ENCODE data around the gene MUC5AC. TPM values are rescaled to one million over a fixed set of nuclear protein-coding genes. Genes with fewer than 3 reads are reported as not detected.

Gene MUC5AC
- polyA plus RNA-seq, 1 donor from 2014 or later: not detected

DNA sequence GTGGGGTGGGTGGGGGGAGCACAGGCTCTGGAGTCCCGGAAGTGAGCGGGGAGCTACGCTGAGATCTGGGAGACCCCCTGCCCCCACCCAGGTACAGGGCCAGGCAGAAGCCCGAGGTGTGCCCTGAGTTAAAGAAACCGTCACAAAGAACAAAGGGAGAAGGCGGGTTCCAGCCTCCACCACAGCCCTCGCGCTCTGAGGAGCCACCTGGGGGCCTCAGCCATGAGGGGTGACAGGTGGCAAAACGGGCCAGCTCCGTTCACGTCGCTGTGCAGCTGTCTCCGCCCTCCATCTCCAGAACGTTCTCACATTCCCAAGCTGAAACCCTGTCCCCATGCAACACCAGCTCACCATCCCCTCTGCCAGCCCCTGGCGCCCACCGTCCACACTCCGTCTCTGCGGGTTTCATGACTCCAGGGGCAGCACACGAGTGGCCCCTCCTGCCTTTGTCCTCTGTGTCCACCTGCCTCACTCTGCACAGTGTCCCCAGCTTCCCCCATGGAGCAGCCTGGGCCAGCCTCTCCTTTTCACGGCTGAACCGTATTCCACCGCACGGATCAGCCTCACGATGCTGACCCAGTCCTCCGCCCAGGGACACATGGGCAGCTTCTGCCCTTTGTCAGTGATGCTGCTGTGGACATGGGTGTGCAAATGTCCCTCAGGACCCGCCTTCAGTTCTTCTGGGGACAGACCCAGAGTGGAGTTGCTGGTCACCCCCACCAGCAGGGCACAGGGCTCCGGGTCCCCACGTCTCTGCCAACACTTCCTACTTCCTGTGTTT, 63.4 kb downstream of the MUC5AC start:
- no peak overlapping the region for H3K27ac Mint-ChIP-seq
- peaks cover 12% of the 10 kb centered on the region for H3K27me3 Mint-ChIP-seq
- no peak overlapping the region for H3K4me3 Mint-ChIP-seq
- no peaks in the 10 kb centered on the region for H3K36me3 Mint-ChIP-seq
- peaks cover 0 to 2% (median 0%) of the 10 kb centered on the region in 3 donors for H3K9me3 Mint-ChIP-seq
- H3K4me1 Mint-ChIP-seq: no peaks in the 10 kb centered on the region

DNA sequence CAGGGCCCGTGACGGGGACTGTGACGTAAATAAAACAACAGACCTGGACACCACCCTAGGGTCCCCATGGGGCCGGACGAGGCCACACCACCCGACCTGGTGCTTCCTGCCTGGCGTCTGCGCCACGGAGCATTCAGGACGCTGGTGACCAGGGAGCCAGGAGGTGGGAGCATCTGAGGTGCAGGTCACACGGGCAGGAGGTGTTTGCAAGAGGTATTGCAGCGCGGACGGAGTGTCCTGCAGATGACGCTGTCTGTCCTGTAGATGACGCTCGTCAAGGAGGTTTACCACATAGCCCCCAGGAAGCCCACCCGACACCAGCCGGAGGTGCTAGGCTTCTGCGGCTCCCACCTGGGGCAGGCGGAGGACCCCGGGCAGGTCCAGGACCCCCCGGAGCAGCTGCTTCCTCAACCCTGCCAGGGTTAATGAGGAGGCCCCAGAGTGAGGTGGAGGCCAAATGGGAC, 64.1 kb downstream of the MUC5AC start:
- Mint-ChIP-seq H3K9me3 (peaks cover 0 to 2% (median 0%) of the 10 kb centered on the region in 3 donors), H3K4me1 (no peaks in the 10 kb centered on the region), H3K27me3 (peaks cover 12% of the 10 kb centered on the region), H3K36me3 (no peaks in the 10 kb centered on the region), H3K4me3 (no peak overlapping the region), H3K27ac (no peak overlapping the region)

DNA sequence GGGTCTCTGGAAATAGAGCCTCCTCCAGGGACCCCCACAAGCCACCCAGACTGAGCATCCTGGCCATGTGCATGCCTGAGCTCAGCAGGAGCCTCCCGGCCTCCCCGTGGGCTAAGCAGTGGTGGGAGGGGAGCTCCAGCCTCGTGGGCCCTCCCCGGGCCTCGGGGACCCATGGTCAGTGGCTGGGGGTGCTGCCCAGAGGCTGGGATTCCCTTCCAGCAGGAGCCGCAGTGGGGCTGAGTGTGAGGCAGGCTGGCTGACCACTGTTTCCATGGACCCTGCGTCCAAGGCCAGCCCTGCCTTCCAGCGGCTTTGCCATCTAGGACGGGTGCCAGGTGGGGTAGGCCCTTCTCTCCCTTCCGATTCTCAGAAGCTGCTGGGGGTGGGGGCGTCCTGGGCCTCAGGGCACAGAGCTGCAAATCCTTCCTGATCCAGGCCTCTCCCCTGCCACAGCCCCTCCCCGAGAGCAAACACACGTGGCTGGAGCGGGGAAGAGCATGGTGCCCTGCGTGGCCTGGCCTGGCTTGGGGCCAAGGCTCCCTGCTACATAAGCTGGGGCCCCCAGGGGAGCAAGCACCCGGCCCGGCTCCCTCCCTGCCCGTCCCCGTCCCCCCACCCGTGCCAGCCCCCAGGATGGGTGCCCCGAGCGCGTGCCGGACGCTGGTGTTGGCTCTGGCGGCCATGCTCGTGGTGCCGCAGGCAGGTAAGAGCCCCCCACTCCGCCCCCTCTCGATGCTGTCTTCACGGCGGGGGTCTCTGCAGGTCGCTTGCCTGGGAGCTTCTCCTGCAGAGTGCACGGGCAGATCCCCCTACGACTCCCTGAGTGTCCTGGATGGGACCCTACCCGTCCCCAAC, 65.0 kb downstream of the MUC5AC start, which contains the start of gene MUC5B:
Gene MUC5B (plus strand): TSS at position 576 of the 855 bp plus-strand sequence. CDS start 58 bp downstream, at position 634.
- no peak within 1 kb of the TSS for H3K4me3 Mint-ChIP-seq
- H3K27ac Mint-ChIP-seq: no peak within 1 kb of the TSS
- peaks cover 0 to 2% (median 0%) of the 10 kb centered on the region in 3 donors for H3K9me3 Mint-ChIP-seq
- no peaks in the 10 kb centered on the region for H3K4me1 Mint-ChIP-seq
- no peaks in the 10 kb centered on the region for H3K36me3 Mint-ChIP-seq
- peaks cover 11% of the 10 kb centered on the region for H3K27me3 Mint-ChIP-seq

DNA sequence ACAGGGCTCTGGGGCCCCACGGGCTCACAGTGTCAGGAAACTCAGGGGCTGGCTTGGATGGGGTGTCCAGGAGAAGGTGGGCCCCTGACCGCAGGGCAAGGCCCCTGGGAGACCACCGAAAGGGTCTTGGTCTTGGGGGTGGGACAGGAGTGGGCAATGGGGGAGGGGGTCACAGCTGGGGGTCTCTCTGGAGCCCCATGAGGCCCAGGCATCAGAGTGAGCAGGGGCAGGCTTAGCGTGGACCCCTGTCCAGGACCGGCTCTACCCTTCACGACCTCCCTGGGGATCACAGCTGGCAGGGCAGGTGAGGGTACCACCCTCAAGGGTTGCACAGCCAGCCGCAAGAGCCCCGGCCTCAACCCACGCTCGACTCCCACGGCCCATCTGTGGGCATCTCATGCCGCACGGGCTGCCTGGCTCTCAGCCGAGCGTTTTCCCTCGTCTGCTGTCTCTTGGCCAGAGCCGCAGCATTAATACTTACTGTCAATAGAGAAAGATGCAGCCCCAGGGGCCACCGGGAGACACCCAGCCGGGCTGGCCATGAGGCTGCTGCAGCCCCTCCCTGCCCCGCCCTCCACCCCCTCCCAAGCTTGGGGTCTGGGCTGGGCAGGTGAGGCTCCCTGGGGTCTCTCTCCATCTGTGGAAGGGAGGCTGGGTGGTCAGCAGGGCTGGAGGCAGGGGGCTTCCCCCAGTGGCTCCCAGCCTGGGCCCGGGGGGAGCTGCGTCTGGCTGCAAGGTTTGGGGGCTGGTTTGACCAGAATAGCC, 65.8 kb downstream of the MUC5AC start:
- Mint-ChIP-seq H3K27me3 (peaks cover 11% of the 10 kb centered on the region), H3K9me3 (no peaks in the 10 kb centered on the region), H3K36me3 (no peaks in the 10 kb centered on the region), H3K27ac (no peak overlapping the region), H3K4me3 (no peak overlapping the region), H3K4me1 (no peaks in the 10 kb centered on the region)

DNA sequence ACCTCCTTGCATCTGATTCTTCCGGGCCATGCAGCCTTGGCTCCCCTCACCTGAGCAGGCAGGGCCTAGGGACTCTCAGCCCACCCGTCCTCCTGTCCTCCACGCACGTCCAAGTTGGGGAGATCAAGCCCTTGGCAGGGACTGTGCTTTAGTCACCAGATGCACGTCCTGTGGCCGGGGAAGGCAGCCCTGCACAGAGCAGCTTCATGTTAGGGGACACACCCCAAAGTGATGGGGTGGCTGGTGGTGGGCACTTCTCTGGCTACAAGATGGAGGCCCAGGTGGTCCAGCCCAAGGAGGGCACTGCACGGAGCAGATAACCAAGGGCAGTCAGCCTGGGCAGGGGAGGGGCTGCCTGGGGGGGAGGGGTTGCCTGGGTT, 66.3 kb downstream of the MUC5AC start:
- Mint-ChIP-seq H3K36me3 (no peaks in the 10 kb centered on the region), H3K27me3 (peaks cover 11% of the 10 kb centered on the region), H3K9me3 (no peaks in the 10 kb centered on the region), H3K27ac (no peak overlapping the region), H3K4me3 (no peak overlapping the region), H3K4me1 (no peaks in the 10 kb centered on the region)

DNA sequence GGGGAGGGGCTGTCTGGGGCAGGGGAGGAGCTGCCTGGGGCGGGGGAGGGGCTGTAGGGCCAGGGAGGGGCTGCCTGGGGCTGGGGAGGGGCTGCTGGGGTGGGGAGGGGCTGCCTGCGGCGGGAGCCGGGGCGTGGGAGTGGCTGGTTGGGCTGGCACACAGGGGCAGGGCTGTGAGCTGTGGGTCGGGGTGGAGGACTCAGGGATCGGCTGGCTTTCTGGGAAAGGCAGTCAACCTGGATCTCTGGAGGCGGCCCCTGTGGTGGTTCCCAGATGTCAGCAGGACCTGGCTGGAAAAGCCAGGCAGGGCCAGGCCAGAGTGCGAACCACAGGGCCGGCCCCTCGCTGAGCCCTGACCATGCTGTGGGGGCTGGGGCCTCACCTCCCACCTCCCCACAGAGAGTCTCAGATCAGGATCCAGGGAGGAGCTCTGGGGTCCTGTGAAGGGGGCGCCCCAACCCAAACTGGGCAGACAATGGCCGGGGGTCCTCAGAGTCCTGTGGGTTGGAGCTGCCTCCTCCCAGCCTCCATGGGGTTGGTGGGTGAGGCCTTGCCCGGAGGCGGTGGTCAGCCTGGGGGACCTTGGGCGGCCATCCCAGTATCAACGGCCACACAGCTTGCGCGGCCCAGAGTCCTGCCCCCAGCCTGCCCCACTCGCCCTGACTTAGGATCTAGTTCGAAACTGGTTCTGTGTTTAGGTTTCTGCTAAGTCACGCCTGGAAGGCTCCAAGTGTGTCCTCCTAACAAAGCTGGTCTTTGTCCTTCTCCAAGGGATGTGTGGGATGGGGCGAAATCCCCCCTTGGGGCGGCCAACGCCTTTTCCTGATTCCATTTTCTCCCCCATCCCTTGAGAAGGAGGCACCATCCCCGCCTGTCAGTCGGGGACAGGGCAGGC, 67.0 kb downstream of the MUC5AC start:
- H3K4me1 Mint-ChIP-seq: no peaks in the 10 kb centered on the region
- no peaks in the 10 kb centered on the region for H3K36me3 Mint-ChIP-seq
- H3K9me3 Mint-ChIP-seq: no peaks in the 10 kb centered on the region
- H3K27ac Mint-ChIP-seq: no peak overlapping the region
- no peak overlapping the region for H3K4me3 Mint-ChIP-seq
- peaks cover 11% of the 10 kb centered on the region for H3K27me3 Mint-ChIP-seq

DNA sequence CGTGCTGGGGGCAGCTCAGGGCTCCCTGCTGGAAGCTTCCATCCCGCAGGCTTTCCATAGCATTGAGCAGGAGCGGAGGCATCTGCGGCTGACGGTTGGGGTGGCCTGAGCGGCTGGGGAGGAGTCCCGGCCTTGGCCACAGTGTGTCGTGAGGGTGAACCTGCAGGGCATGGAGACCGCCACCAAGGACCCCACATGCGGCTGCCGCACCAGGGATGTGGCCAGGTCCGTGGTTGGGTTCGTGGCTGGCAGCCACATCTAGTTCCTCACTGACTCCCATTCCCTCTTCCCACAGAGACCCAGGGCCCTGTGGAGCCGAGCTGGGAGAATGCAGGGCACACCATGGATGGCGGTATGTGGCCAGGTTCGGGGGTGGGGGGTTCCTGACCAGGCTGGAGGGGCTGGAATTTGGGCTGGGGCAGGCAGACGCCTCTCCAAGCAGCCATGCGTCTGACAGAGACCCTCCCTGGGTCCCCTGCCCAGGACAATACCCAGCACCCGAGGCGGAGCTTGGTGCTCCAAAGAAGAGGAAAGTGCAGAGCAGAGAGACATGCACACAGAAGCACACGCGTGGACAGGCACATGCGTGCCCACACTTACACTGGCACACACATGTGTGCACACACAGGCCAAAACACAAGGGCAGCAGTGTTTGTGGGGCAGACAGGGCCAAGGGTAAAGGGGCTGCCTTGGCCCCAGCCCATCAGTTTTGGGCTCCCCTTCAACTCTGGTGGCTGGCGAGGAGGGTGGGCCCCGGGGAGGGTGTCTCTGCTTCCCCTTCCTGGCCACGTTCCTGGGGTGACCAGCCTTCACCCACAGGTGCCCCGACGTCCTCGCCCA, 67.9 kb downstream of the MUC5AC start:
- H3K9me3 Mint-ChIP-seq: no peaks in the 10 kb centered on the region
- no peaks in the 10 kb centered on the region for H3K4me1 Mint-ChIP-seq
- peaks cover 11% of the 10 kb centered on the region for H3K27me3 Mint-ChIP-seq
- no peaks in the 10 kb centered on the region for H3K36me3 Mint-ChIP-seq
- H3K4me3 Mint-ChIP-seq: no peak overlapping the region
- no peak overlapping the region for H3K27ac Mint-ChIP-seq

DNA sequence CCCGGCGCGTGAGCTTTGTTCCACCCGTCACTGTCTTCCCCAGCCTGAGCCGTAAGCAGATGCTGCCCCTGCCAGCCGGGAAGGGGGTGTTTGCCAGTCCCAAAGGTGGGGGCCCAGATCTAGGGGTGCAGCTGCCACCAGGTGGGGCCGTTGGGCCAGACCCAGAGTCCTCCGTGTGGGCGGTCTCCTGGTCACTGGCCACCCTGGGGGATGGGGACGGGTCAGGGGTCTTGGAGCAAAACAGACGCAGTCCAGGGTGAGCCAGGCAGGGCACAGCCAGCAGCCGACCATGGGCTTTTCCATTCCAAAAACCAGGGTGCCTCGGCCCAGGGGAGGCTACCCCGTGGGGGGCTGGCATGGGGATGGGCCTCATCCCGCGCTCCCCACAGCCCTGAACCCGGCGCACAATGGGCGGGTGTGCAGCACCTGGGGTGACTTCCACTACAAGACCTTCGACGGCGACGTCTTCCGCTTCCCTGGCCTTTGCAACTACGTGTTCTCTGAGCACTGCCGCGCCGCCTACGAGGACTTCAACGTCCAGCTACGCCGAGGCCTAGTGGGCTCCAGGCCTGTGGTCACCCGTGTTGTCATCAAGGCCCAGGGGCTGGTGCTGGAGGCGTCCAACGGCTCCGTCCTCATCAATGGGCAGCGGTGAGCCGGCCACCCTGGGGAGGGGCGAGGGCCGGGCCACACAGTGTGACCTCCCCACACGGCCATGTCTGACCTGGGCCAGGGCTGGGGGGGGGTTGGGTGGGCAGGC, 68.7 kb downstream of the MUC5AC start:
- Mint-ChIP-seq H3K27me3 (peaks cover 8% of the 10 kb centered on the region), H3K27ac (peak overlapping the region in 1 of 3 donors; percentile 74), H3K36me3 (no peaks in the 10 kb centered on the region), H3K9me3 (no peaks in the 10 kb centered on the region), H3K4me1 (peaks cover 0 to 1% (median 0%) of the 10 kb centered on the region in 3 donors), H3K4me3 (no peak overlapping the region)

DNA sequence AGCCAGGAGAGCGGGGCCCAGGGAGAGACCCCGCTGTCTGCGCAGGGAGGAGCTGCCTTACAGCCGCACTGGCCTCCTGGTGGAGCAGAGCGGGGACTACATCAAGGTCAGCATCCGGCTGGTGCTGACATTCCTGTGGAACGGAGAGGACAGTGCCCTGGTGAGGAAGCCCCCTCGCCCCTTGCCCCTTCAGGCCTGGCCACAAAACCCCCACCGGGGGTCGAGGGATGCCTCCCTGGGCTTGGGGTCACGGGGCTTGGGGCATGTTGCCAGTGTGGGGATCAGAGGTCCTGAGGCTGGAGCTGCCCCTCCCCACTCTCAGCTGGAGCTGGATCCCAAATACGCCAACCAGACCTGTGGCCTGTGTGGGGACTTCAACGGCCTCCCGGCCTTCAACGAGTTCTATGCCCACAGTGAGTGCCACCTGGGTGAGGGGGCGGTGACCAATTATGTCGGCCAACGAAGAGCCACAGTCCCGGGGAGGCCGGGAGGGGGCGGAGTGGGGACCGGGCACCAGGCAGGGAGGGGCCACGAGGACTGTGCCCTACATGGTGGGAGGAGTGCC, 69.3 kb downstream of the MUC5AC start:
- Mint-ChIP-seq H3K36me3 (no peaks in the 10 kb centered on the region), H3K27me3 (peaks cover 2% of the 10 kb centered on the region), H3K27ac (peak overlapping the region in 1 of 3 donors; percentile 74), H3K4me1 (peaks cover 0 to 1% (median 0%) of the 10 kb centered on the region in 3 donors), H3K9me3 (no peaks in the 10 kb centered on the region), H3K4me3 (no peak overlapping the region)

DNA sequence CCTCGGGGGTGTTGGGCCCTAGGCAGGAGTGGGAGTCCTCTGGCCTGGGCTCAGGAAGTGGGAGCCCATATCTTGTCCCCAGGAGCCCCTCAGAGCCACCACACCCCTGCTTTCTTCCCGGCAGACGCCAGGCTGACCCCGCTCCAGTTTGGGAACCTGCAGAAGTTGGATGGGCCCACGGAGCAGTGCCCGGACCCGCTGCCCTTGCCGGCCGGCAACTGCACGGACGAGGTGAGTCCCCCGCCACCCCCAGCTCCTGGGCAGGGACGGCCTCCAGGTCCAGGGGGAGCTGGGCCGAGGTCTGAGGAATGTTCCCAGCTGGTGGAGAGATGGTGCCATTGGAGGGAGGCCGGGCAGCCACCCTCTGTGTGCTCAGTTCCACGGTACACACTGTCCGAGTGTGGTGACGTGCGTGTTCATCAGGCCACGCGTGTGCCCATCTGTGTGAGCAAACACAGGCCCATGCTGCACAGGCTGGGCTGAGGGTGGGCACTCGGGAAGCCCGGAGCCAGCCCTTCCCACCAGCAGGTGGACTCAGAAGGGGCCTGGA, 69.9 kb downstream of the MUC5AC start:
- peaks cover 2% of the 10 kb centered on the region for H3K27me3 Mint-ChIP-seq
- H3K9me3 Mint-ChIP-seq: no peaks in the 10 kb centered on the region
- peaks cover 0 to 1% (median 0%) of the 10 kb centered on the region in 3 donors for H3K4me1 Mint-ChIP-seq
- H3K4me3 Mint-ChIP-seq: no peak overlapping the region
- no peaks in the 10 kb centered on the region for H3K36me3 Mint-ChIP-seq
- H3K27ac Mint-ChIP-seq: no peak overlapping the region

DNA sequence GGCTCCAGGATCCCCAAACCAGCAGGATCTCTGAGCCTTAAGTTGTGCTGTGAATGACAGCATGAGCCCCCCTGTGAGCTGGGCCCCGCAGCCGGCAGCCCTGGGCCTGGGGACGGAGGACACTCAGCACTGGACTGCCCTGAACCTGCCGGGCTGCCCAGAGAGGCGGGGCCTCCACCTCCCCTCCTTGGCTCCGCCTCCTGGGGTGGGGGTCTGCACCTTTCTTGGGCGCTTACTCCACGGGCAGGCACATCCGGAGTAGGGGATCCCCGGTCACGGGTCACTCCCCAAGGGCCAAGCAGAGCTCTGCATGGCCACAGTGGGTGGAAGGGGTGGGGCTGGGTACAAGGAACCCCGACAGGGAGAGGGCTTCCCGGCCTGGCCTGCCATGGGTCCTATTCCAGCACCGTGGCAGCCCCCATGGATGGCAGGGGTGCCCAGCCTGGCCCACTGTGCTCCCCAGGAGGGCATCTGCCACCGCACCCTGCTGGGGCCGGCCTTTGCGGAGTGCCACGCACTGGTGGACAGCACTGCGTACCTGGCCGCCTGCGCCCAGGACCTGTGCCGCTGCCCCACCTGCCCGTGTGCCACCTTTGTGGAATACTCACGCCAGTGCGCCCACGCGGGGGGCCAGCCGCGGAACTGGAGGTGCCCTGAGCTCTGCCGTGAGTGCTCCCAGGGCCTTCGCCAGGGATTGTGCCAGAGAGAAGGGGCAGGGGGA, 70.5 kb downstream of the MUC5AC start:
- Mint-ChIP-seq H3K4me3 (no peak overlapping the region), H3K36me3 (no peaks in the 10 kb centered on the region), H3K27ac (no peak overlapping the region), H3K9me3 (no peaks in the 10 kb centered on the region), H3K27me3 (peaks cover 2% of the 10 kb centered on the region), H3K4me1 (peaks cover 0 to 1% (median 0%) of the 10 kb centered on the region in 3 donors)

DNA sequence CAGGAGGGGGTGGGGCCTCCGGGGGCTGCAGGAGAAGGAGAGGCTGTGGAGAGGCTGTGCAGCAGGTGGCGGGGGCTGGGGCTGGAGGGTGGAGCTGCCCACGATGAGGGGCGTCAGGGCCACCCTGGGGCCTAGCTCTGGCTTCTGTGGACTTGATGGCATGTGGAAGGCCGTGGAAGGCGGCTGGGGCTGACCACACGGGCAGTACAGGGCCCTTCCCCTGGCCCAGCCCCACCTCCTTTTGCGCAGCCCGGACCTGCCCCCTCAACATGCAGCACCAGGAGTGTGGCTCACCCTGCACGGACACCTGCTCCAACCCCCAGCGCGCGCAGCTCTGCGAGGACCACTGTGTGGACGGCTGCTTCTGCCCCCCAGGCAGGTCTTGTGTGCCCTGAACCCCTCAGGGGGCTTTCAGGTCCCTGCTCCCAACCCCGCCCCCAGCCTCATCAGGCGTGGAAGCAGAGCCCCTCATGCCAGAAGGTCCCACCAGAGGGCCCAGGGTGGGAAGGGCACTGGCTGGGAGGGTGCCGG, 71.2 kb downstream of the MUC5AC start:
- no peak overlapping the region for H3K4me3 Mint-ChIP-seq
- peaks cover 2% of the 10 kb centered on the region for H3K27me3 Mint-ChIP-seq
- peaks cover 0 to 1% (median 0%) of the 10 kb centered on the region in 3 donors for H3K4me1 Mint-ChIP-seq
- no peaks in the 10 kb centered on the region for H3K9me3 Mint-ChIP-seq
- H3K36me3 Mint-ChIP-seq: no peaks in the 10 kb centered on the region
- no peak overlapping the region for H3K27ac Mint-ChIP-seq

Measured in IgD-negative memory B cell (primary cell).